PFSK-1 (cell line): ENCODE measurements around the gene ONECUT1.

ENCODE experiments used
- FOXP2 ChIP-seq: optimal IDR thresholded peaks from 2 replicates; pipeline ENCODE3; 2011; ENCODE audit warnings: borderline replicate concordance, control low read depth, inconsistent platforms; ENCODE audit not compliant: insufficient read depth; ENCODE audit errors: extremely low read length, extremely low read depth
- POLR2AphosphoS5 ChIP-seq: IDR thresholded peaks from 2 replicates; pipeline ENCODE4 v1.6.1; 2012; ENCODE audit warnings: low read depth, mild to moderate bottlenecking, control low read depth, low read length, moderate library complexity
- SIN3A ChIP-seq: IDR thresholded peaks from 2 replicates; pipeline ENCODE4 v1.6.1; 2012; ENCODE audit warnings: mild to moderate bottlenecking, low read length, moderate library complexity, borderline replicate concordance; ENCODE audit not compliant: insufficient read depth
- TAF1 ChIP-seq: IDR thresholded peaks from 2 replicates; pipeline ENCODE4 v1.6.1; 2012; ENCODE audit warnings: low read length, control low read depth, borderline replicate concordance; ENCODE audit not compliant: insufficient read depth
- TF ChIP-seq, protein P1 (sequence below), 2 experiments: IDR thresholded peaks; 2 replicates each; pipeline versions ENCODE4 v1.6.1 to v1.8.0; 2011 to 2012; ENCODE audit warnings: low read depth in 2 of 2, low read length in 2 of 2, control low read depth in 1 of 2, inconsistent platforms in 1 of 2, mild to moderate bottlenecking in 1 of 2, moderate library complexity in 1 of 2; ENCODE audit not compliant: insufficient read depth in 1 of 2

DNA sequence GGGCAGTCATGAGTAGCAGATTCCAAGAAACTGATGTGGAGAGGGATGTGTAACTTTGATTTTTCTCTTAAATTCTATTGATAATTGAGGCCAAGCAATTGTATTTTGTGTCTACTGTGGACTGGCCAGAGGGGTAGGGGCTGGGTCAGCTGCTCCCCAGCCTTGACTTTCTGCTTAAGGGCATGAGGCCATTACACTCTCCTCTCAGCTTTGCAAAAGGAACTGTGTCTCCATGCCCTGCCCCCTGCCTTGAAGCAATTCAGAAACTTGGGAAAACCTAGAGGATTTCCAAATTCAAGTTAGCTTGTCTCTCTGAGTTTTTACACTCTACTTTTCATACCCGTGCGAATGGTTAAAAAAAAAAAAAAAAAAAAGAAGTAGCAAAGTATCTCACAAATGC is 38.6 kb downstream of the ONECUT1 start:
- TF ChIP-seq TAF1 = no peak
- TF ChIP-seq POLR2AphosphoS5 = no peak
- TF ChIP-seq SIN3A = no peak
- TF ChIP-seq, protein P1, sequence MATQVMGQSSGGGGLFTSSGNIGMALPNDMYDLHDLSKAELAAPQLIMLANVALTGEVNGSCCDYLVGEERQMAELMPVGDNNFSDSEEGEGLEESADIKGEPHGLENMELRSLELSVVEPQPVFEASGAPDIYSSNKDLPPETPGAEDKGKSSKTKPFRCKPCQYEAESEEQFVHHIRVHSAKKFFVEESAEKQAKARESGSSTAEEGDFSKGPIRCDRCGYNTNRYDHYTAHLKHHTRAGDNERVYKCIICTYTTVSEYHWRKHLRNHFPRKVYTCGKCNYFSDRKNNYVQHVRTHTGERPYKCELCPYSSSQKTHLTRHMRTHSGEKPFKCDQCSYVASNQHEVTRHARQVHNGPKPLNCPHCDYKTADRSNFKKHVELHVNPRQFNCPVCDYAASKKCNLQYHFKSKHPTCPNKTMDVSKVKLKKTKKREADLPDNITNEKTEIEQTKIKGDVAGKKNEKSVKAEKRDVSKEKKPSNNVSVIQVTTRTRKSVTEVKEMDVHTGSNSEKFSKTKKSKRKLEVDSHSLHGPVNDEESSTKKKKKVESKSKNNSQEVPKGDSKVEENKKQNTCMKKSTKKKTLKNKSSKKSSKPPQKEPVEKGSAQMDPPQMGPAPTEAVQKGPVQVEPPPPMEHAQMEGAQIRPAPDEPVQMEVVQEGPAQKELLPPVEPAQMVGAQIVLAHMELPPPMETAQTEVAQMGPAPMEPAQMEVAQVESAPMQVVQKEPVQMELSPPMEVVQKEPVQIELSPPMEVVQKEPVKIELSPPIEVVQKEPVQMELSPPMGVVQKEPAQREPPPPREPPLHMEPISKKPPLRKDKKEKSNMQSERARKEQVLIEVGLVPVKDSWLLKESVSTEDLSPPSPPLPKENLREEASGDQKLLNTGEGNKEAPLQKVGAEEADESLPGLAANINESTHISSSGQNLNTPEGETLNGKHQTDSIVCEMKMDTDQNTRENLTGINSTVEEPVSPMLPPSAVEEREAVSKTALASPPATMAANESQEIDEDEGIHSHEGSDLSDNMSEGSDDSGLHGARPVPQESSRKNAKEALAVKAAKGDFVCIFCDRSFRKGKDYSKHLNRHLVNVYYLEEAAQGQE (IDR thresholded peaks at IDR 0.05; ENCODE audit: insufficient read depth in 1 of 2, low read depth in 2 of 2, low read length in 2 of 2) = no peak
- no peak for TF ChIP-seq FOXP2
